ENCODE data around the gene ZNF618.

The ZNF618 gene

DNA sequence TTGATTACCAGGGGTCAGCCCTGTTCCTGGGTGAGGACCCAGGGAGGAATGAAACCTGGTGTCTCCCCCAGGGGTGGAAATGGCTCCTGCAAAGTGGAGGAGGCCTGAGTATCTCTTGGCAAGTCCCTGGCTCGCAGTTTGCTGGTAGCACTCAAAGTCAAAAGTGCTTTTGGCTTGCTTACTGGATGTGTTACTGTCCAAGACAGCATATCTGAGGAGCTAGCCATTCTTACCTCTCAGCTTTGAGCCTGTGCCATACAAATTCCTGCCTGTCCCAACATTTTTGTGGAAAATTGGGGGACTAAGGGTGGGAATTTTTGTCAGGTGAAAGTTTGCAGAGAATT, 9.9 kb downstream of the ZNF618 start:
- no peak for DNase-seq

DNA sequence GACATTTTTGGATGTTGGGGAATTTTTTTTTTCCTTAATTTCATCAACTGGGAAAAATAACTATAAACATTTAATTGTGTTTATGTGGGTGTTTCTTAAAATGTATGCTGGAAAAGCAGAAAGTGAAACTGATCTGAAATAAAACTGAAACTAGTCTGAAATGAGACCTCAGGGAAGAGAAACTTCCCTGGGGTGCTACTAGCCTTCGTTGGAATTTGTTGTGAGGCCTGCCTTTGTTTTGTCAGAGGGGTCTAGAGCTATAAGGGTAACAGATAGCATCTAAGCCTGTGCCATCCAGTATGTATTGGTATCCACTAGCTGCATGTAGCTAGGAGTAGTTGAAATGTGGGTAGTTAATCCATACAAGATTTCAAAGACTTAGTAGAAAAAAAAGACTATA, 10.4 kb downstream of the ZNF618 start:
- DNase-seq: no peak

- no peak for DNase-seq
Measured at GRCh38 chr9:113886933-113887332, 10.8 kb downstream of the ZNF618 start.

GRCh38 chr9:113887436-113887835, 11.3 kb downstream of the ZNF618 start:
- DNase-seq: no peak

DNA sequence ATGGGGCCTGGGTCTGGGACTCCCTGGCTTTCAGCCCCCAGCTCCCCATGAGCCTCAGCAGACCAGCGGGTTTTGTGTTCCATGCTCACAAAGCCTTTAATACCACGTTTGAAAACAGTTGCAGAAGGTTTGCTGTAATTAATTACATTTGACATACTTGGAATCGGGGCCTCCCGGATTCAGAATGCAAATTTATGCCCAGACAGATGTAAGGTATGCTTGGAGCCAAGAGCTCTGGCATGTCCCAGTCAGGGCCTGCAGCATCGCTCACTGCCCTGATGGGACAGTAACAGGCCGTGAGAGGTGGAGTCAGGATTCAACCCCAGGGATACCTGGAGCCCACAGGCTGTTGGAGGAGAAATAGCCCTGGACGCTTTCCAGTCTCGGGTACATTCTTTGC, 12.2 kb downstream of the ZNF618 start:
- no peak for DNase-seq

- no peak for DNase-seq
Measured at GRCh38 chr9:113888976-113889375, 12.9 kb downstream of the ZNF618 start.

- DNase-seq: no peak
Measured at GRCh38 chr9:113890704-113891103, 14.6 kb downstream of the ZNF618 start.

DNA sequence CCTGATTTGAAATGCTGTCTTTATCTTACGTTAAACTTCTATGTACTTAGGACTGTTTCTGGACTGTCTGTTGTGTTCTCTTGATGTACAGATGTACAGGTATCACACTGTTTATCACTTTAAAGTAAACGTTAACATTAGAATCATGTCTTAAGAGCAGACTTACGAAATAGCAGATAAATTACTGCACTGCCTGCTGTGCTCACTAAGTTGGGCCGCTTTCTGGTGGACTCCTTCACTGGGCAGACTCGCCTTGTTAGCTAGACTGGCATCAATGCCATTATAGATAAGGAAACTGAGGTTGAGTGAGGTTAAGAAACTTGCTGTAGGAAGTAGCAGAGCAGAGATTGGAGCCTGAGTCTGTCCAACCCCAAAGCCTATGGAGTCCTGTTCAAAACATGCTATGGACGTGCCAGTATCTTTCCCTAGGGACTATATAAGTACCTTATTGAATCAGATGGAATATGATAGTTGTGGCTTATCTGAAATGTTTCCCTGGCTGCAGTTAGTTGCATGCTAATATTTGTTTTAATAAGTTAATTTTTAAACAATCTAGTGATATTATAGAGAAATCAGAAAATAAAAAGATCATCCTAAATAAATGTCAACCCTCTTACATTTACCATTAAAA, 16.9 kb downstream of the ZNF618 start:
- no peak for DNase-seq

- DNase-seq: no peak
Measured at GRCh38 chr9:113894166-113894565, 18.1 kb downstream of the ZNF618 start.

DNA sequence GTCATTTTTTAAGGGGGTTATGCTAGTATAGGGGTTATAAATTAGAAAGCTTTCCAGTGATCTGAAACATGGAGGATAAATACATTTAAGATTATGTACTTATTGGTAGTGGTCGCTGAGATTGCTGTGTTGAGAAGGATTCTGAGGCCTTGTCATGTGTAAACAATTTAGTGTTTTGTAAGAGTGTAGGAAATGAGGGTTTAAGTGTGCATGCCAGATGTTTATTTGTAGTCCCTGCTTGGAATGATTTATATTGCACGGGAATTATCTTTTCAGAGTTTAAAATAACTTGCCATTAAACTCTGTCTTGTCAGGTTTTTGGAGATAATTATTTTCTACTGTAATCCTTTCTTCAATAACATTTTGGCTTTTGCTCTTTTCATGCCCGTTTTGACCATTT, 19.4 kb downstream of the ZNF618 start:
- DNase-seq: no peak

DNA sequence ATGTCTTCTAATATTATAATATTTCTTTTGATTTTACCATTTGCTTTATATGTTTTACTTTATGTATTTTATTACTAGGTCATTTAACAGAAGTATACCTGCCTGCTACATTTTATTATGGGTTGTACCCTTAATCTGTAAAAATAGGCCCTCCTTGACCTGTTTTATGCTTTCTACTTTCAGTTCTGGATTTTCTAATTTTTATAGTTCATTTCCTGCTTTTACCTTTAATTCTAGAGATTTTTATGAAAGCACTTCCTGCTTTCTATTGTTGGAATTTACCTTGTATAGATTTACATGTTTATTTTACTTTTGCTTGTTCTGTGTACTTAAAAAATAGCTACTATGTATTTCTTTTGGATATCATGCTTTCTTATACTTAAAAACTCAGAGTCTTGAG, 20.6 kb downstream of the ZNF618 start:
- DNase-seq: no peak

GRCh38 chr9:113898151-113898550, 22.0 kb downstream of the ZNF618 start:
- no peak for DNase-seq

GRCh38 chr9:113898596-113898995, 22.5 kb downstream of the ZNF618 start:
- no peak for DNase-seq

DNA sequence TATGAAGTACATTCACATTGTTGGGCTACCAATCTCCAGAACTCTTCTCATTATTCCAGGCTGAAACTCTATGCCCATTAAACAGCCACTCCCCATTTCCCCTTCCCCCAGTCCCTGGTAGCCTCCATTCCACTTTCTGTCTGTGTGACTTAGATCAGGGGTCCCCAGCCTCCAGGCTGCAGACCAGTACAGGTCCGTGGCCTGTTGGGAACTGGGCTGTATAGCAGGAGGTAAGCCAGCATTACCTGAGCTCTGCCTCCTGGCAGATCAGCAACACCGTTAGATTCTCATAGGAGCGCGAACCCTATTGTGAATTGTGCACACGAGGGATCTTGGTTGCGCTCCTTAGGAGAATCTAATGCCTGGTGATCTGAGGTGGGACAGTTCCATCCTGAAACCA, 23.1 kb downstream of the ZNF618 start:
- DNase-seq: no peak

GRCh38 chr9:113901221-113901688, 25.1 kb downstream of the ZNF618 start:
- DNase-seq: no peak

GRCh38 chr9:113903514-113904077, 27.5 kb downstream of the ZNF618 start:
- no peak for DNase-seq

GRCh38 chr9:113906411-113907110, 30.5 kb downstream of the ZNF618 start:
- DNase-seq: no peak

DNA sequence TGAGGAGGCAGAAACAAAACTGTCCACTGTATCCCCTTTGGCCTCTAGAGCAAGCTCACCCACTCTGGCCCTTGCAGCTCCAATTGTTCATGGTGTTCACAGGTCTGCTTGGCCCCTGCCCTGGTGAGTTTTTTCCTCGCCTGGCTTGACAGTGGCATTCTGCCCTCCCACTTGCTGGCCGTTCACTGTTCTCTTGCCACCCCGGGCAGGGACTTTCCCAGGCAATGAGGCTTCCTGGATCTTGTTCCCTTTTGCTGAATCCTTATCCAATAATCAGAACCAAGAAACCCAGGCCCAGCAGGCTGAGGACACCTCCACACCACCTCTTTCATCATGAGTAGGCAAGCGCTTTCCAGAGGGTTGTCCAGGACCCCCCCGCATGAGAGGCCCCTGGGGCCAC, 31.2 kb downstream of the ZNF618 start:
- DNase-seq: no peak

- DNase-seq: no peak
Measured at GRCh38 chr9:113909421-113909820, 33.3 kb downstream of the ZNF618 start.

- peak; percentile 83 for DNase-seq
Measured at GRCh38 chr9:113910036-113910639, 34.0 kb downstream of the ZNF618 start.

- no peak for DNase-seq
Measured at GRCh38 chr9:113911850-113912557, 35.9 kb downstream of the ZNF618 start.

DNA sequence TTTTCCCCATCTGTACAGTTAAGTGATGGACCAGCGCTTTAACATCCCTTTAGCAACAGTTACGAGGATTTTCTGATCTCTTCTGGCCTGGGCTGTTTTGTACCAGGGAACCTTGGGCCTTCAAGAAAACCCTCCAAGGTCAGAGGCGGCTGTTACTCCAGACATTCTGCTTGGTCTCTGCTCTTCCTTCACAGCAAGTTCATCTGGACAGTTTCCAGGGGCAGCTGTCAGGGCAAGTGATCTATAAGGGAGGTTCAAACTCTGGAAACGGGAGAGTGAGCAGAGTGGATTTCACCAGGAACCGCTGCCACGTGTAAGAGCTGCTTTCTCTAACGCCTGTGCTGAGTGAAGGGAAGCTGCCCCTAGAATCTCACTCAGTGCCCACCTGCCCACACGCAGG, 36.7 kb downstream of the ZNF618 start:
- DNase-seq: no peak

DNA sequence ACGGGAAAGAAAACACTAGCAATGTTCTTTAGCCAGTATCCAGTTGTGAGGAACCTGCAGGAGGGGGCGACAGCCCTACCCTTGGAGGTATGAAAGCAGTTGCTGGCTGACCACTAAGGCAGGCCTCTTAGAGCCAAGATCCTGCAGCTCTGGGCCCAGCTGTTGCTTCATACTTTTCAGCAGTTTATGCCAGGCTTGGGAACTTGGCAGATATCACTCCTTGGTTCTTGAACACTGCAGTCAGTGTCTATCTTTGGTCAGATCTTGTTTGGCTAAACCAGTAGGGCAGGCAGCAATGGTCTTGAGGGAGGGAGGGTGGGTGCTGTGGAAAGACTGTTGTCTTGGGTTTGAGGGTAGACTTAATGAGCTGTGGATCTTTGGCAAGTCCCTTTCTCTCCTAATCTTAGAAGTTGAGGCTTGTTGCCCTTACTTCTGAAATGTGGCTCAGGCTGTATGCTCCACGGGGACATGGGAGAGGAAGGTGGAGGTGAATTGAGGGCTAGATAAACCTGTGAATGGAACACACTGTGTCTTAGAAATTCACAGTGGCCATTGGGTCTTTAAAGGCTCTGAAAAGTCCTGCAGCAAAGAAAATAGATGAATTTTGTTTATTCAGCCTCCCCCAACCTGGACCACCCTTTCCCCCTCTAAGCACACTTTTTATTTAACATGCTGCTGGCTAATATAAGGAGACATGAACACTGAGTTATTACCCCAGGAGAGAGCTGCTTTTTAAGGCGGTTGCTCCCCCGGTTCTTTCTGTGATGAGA, 37.5 kb downstream of the ZNF618 start:
- no peak for DNase-seq

Measured in NCI-H2081 treated with DMSO at 0.1 percent for 48 hours (cell line).